ENCODE measurements around the gene SMAD9. TPM values are rescaled to one million over a fixed set of nuclear protein-coding genes. Genes with fewer than 3 reads are reported as not detected.

Gene SMAD9
- total and polyA plus RNA-seq, 8 donors = 9.2 to 33.0 (median 26.9) TPM

- TF ChIP-seq CTCF (IDR thresholded peaks at IDR 0.05) = no peak
- Histone ChIP-seq H3K36me3 (no peaks in the 10 kb centered on the region), H3K4me3 (no peak overlapping the region), H3K4me1 (no peaks in the 10 kb centered on the region), H3K9me3 (no peaks in the 10 kb centered on the region), H3K27me3 (peaks cover 0 to 25% of the 10 kb centered on the region in 2 donors), H3K27ac (no peak overlapping the region)
- ATAC-seq (no peak), DNase-seq (no peak)
- intact Hi-C loops (cut with DNase I) = no loop called here
Measured at GRCh38 chr13:36913463-36913862, 6.6 kb downstream of the SMAD9 start.

GRCh38 chr13:36912973-36913372 lies 7.1 kb downstream of the SMAD9 start:
- no peaks in the 10 kb centered on the region for H3K9me3 ChIP-seq
- ATAC-seq (no peak), DNase-seq (no peak)
- no peak for TF ChIP-seq CTCF (IDR thresholded peaks at IDR 0.05)
- peaks cover 0 to 20% of the 10 kb centered on the region in 2 donors for H3K27me3 ChIP-seq
- H3K4me3 ChIP-seq = no peak overlapping the region
- H3K36me3 ChIP-seq = no peaks in the 10 kb centered on the region
- intact Hi-C loops (cut with DNase I) = no loop called here
- no peak overlapping the region for H3K27ac ChIP-seq
- H3K4me1 ChIP-seq = no peaks in the 10 kb centered on the region

GRCh38 chr13:36912369-36912768 lies 7.7 kb downstream of the SMAD9 start:
- H3K4me3 ChIP-seq = no peak overlapping the region
- H3K4me1 ChIP-seq = no peaks in the 10 kb centered on the region
- H3K27me3 ChIP-seq = peaks cover 0 to 14% of the 10 kb centered on the region in 2 donors
- no peak overlapping the region for H3K27ac ChIP-seq
- intact Hi-C loops (cut with DNase I) = no loop called here
- DNase-seq (no peak), ATAC-seq (no peak)
- no peaks in the 10 kb centered on the region for H3K36me3 ChIP-seq
- TF ChIP-seq CTCF (IDR thresholded peaks at IDR 0.05) = no peak
- no peaks in the 10 kb centered on the region for H3K9me3 ChIP-seq

GRCh38 chr13:36910545-36910944 lies 9.5 kb downstream of the SMAD9 start:
- Histone ChIP-seq H3K4me1 (no peaks in the 10 kb centered on the region), H3K9me3 (no peaks in the 10 kb centered on the region), H3K27me3 (no peaks in the 10 kb centered on the region), H3K4me3 (no peak overlapping the region), H3K27ac (no peak overlapping the region), H3K36me3 (no peaks in the 10 kb centered on the region)
- intact Hi-C loops (cut with DNase I) = no loop called here
- DNase-seq (no peak), ATAC-seq (no peak)
- no peak for TF ChIP-seq CTCF (IDR thresholded peaks at IDR 0.05)

- ATAC-seq = no peak
- Histone ChIP-seq H3K9me3 (no peaks in the 10 kb centered on the region), H3K4me3 (no peak overlapping the region), H3K36me3 (no peaks in the 10 kb centered on the region), H3K27me3 (no peaks in the 10 kb centered on the region), H3K4me1 (no peaks in the 10 kb centered on the region), H3K27ac (no peak overlapping the region)
- no peak for TF ChIP-seq CTCF (IDR thresholded peaks at IDR 0.05)
- DNase-seq = no peak
- intact Hi-C loops (cut with DNase I) = no loop called here
Measured at GRCh38 chr13:36907821-36908220, 12.2 kb downstream of the SMAD9 start.

Data from left lung (tissue), 10 donors.